ENCODE results near the gene MAD2L1BP. TPM values are rescaled to one million over a fixed set of nuclear protein-coding genes. Genes with fewer than 3 reads are reported as not detected.

Gene MAD2L1BP
- total RNA-seq, 1 donor from 2014 or later: 40.5 TPM

GRCh38 chr6:43669922-43670622 lies 34.4 kb downstream of the MAD2L1BP start:
- TF ChIP-seq CTCF (IDR thresholded peaks at IDR 0.05): no peak
- Mint-ChIP-seq H3K9me3 (no peaks in the 10 kb centered on the region), H3K4me3 (no peak overlapping the region), H3K36me3 (ENCODE audit: low read depth) (peaks cover 50% of the 10 kb centered on the region), H3K4me1 (peaks cover 18% of the 10 kb centered on the region), H3K27ac (peak overlapping the region; percentile 60), H3K27me3 (no peaks in the 10 kb centered on the region)
- ATAC-seq (ENCODE audit: low read depth) (no peak), DNase-seq (no peak)
- CTCF ChIA-PET: interaction anchor here (0.8 to 7.3 kb wide), 9 partner anchors 13 to 409 kb away, joined by 3 to 99 read pairs (median 4); partner anchors contain the start of gene VEGFA
- POLR2A ChIA-PET: interaction anchor here (1.0 to 1.4 kb wide), 3 partner anchors 40 to 100 kb away, joined by 3 to 5 read pairs (median 4); partner anchors contain the start of gene VEGFA
- intact Hi-C loops (cut with micrococcal nuclease): loop anchor here (5.0 kb wide), 1 partner anchor 332 kb away; no protein-coding TSS in a partner anchor

- Mint-ChIP-seq H3K36me3 (ENCODE audit: low read depth) (peaks cover 55% of the 10 kb centered on the region), H3K4me1 (peaks cover 18% of the 10 kb centered on the region), H3K4me3 (no peak overlapping the region), H3K27ac (no peak overlapping the region), H3K9me3 (no peaks in the 10 kb centered on the region), H3K27me3 (no peaks in the 10 kb centered on the region)
- intact Hi-C loops (cut with micrococcal nuclease): no loop called here
- TF ChIP-seq CTCF (IDR thresholded peaks at IDR 0.05): no peak
- ATAC-seq (ENCODE audit: low read depth) (no peak), DNase-seq (no peak)
- ChIA-PET POLR2A (interaction anchor here (1.0 to 1.4 kb wide), 3 partner anchors 41 to 100 kb away, joined by 3 to 5 read pairs (median 4); partner anchors contain the start of gene VEGFA), CTCF (interaction anchor here (1.7 to 7.3 kb wide), 3 partner anchors 91 to 408 kb away, joined by 5 to 99 read pairs (median 12); partner anchors contain the start of gene VEGFA)
Observed at GRCh38 chr6:43670623-43670986, 35.0 kb downstream of the MAD2L1BP start.

GRCh38 chr6:43671011-43671800 lies 35.6 kb downstream of the MAD2L1BP start:
- H3K4me3 Mint-ChIP-seq: no peak overlapping the region

GRCh38 chr6:43671801-43672690 lies 36.4 kb downstream of the MAD2L1BP start:
- Mint-ChIP-seq H3K9me3 (no peaks in the 10 kb centered on the region), H3K4me3 (no peak overlapping the region), H3K4me1 (peaks cover 15% of the 10 kb centered on the region), H3K27ac (peak overlapping the region; percentile 35), H3K27me3 (no peaks in the 10 kb centered on the region), H3K36me3 (ENCODE audit: low read depth) (peaks cover 68% of the 10 kb centered on the region)
- POLR2A ChIA-PET: interaction anchor here (0.7 to 1.3 kb wide), 2 partner anchors 24 to 98 kb away, joined by 3 to 4 read pairs; partner anchors contain the start of gene VEGFA
- intact Hi-C loops (cut with micrococcal nuclease): no loop called here
- TF ChIP-seq CTCF (IDR thresholded peaks at IDR 0.05): no peak
- no peak for DNase-seq
- CTCF ChIA-PET: no interaction called here
- no peak for ATAC-seq (ENCODE audit: low read depth)

More at GRCh38 chr6:43671011-43671800, 35.6 kb downstream of the MAD2L1BP start:
- Mint-ChIP-seq H3K36me3 (ENCODE audit: low read depth) (peaks cover 61% of the 10 kb centered on the region), H3K9me3 (no peaks in the 10 kb centered on the region), H3K27me3 (no peaks in the 10 kb centered on the region), H3K27ac (no peak overlapping the region), H3K4me1 (peaks cover 18% of the 10 kb centered on the region)
- no peak for ATAC-seq (ENCODE audit: low read depth)
- no peak for DNase-seq
- ChIA-PET POLR2A (interaction anchor here (1.3 to 1.4 kb wide), 2 partner anchors 43 to 99 kb away, joined by 4 to 5 read pairs; partner anchors contain the start of gene VEGFA), CTCF (interaction anchor here (1.7 to 7.3 kb wide), 3 partner anchors 91 to 408 kb away, joined by 5 to 99 read pairs (median 12); partner anchors contain the start of gene VEGFA)
- intact Hi-C loops (cut with micrococcal nuclease): no loop called here
- no peak for TF ChIP-seq CTCF (IDR thresholded peaks at IDR 0.05)

All from activated B cell treated with CpG ODN at 0.5 μM for 24 hours (primary cell).